NB4 (cell line): ENCODE results near the gene TRPC4AP.
A peak's percentile ranks its signal among the peaks of the same experiment; 100 is the strongest.

ENCODE experiments used
- DNase-seq: peaks from one replicate; pipeline ENCODE4 v3.0.0; 2010; ENCODE audit warnings: low read depth
- H3K4me3 ChIP-seq: one replicate; pipeline ENCODE4 v1.5.1; 2011; ENCODE audit warnings: mild to moderate bottlenecking, low read depth, low read length, moderate library complexity
- CTCF ChIP-seq: IDR thresholded peaks from one replicate; pipeline ENCODE4 v1.5.1; 2012; ENCODE audit warnings: low read depth, low read length
- MAX ChIP-seq: IDR thresholded peaks from 2 replicates; pipeline ENCODE4 v1.6.1; 2011; ENCODE audit warnings: low read depth, low read length
- MYC ChIP-seq: IDR thresholded peaks from 2 replicates; pipeline ENCODE4 v1.6.1; 2011; ENCODE audit warnings: low read depth, low read length
- POLR2A ChIP-seq: IDR thresholded peaks from 2 replicates; pipeline ENCODE4 v1.6.1; 2011; ENCODE audit warnings: mild to moderate bottlenecking; ENCODE audit not compliant: insufficient read length; ENCODE audit errors: extremely low read depth

TRPC4AP gene

GRCh38 chr20:35111141-35111888 lies 18.7 kb upstream of the TRPC4AP start:
- H3K4me3 ChIP-seq: no peak overlapping the region
- peak; percentile 44 for DNase-seq
- TF ChIP-seq MAX (no peak), POLR2A (no peak), CTCF (no peak), MYC (no peak)

- TF ChIP-seq CTCF: no peak
- TF ChIP-seq MAX: no peak
- no peak for TF ChIP-seq MYC
- TF ChIP-seq POLR2A: no peak
- DNase-seq: no peak
- H3K4me3 ChIP-seq: no peak overlapping the region
These were observed 16.3 kb upstream of the TRPC4AP start for GRCh38 chr20:35108921-35109320.

GRCh38 chr20:35106827-35107380 lies 14.3 kb upstream of the TRPC4AP start:
- no peak for DNase-seq
- no peak overlapping the region for H3K4me3 ChIP-seq
- TF ChIP-seq MYC (no peak), POLR2A (no peak), MAX (no peak), CTCF (no peak)

- no peak overlapping the region for H3K4me3 ChIP-seq
- DNase-seq: no peak
- TF ChIP-seq MAX: no peak
- TF ChIP-seq CTCF: no peak
These were observed 12.2 kb upstream of the TRPC4AP start for GRCh38 chr20:35104685-35105295.

- H3K4me3 ChIP-seq: no peak overlapping the region
- no peak for DNase-seq
- TF ChIP-seq CTCF (no peak), MYC (no peak), POLR2A (no peak), MAX (no peak)
These were observed 9.0 kb upstream of the TRPC4AP start for GRCh38 chr20:35101620-35102019.
